NB4 (cell line): ENCODE data around the gene CTIF.

Experiments
- CTCF ChIP-seq: IDR thresholded peaks from one replicate; pipeline ENCODE4 v1.5.1; 2012; ENCODE audit warnings: low read depth, low read length
- MAX ChIP-seq: IDR thresholded peaks from 2 replicates; pipeline ENCODE4 v1.6.1; 2011; ENCODE audit warnings: low read depth, low read length
- MYC ChIP-seq: IDR thresholded peaks from 2 replicates; pipeline ENCODE4 v1.6.1; 2011; ENCODE audit warnings: low read depth, low read length
- POLR2A ChIP-seq: IDR thresholded peaks from 2 replicates; pipeline ENCODE4 v1.6.1; 2011; ENCODE audit warnings: mild to moderate bottlenecking; ENCODE audit not compliant: insufficient read length; ENCODE audit errors: extremely low read depth

GRCh38 chr18:48601343-48601742, 62.5 kb downstream of the CTIF start:
- TF ChIP-seq CTCF (no peak), POLR2A (no peak), MAX (no peak), MYC (no peak)
